GM21447 (cell line): Measurements from ENCODE around the gene C7.

Experiments
- ATAC-seq: cut with Tn5 transposase; IDR thresholded peaks from one replicate; pipeline ENCODE4 v1.9.1; 2021; ENCODE audit not compliant: unreplicated experiment

The C7 gene

GRCh38 chr5:40915341-40915926 lies 6.1 kb downstream of the C7 start:
- ATAC-seq: no peak

DNA sequence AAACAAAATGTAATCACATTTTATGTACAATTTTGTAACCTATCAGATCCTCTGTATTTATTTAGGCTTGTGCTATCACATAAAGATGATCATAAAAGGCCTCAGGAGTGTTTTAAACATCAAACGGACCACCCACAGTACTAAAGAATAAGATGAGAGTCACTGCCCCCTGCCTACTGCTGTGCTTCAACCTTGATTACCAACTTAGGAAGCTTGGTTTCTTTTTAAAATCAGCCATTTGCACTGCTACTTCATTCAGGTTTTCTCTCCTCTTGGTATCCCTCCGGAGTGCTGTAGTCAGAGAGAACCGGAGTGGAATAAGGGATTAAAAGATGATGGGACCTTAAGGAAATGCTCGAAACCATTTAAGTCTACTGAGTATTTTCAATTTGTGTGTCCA lies 6.9 kb downstream of the C7 start:
- ATAC-seq: no peak

DNA sequence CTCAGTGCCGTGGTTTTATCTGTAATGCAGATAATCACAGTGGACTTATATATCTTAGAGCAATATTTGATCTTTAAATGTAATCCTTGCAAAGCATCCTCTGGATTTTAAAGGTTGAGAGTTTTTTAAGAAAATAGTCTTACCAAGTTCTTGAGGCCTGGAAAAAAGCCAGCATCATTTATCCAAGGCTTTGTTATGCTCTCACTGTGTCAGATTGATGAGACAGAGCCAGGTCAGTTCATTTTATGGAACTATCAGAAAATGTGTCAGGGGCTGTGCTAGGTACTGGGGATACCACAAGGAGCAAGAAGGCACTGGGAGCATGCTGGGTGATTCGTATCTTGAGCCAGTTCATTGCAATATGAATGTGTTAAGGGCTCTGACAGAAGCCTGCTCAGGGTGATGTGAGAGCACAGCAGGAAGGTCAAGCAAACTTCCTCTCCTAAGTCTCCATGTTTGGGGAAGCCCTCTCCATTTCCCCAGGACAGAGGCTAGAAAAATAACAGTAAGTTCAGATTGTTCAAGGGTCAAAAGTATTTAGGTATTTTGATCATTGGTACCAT lies 19.7 kb downstream of the C7 start:
- no peak for ATAC-seq

- ATAC-seq: no peak
Measured at GRCh38 chr5:40932766-40933165, 23.5 kb downstream of the C7 start.

DNA sequence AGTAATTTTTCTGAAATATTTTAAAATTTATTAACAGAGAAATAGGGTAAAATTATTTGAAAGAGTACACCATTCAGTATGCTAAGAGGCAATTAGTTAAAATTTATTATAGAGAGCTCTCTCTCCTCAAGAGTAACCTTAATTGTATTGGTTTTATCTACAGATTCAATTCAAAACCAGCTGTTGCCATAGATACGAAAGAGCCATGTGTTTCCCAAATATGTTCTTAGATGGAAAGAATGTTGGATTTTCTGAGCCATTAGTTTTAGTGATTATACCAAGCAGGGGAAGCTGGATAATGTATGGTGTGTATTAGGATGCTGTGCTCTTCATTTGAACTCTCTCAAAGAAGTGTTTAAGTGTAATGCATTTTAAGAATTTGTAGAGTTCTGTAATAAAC lies 27.8 kb downstream of the C7 start:
- no peak for ATAC-seq

DNA sequence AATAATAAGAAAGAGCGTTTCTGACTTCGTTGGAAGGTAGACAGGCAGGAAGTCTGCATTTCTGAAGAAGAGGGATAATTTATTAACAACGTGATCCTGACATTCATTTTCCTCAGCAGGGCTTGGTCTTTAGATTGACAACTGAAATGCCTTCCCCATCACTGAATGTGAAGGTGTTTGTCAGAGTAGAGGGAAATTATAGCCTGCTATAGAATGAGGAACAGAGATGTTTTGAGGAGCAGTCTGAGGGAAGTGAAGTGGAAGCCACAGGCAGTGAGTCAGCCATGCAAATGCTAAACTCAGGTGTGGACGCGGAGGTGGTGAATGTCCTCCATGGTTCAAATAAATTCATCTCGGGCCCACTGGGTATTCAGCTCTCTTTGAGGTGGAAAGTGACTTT lies 30.5 kb downstream of the C7 start:
- ATAC-seq: no peak

DNA sequence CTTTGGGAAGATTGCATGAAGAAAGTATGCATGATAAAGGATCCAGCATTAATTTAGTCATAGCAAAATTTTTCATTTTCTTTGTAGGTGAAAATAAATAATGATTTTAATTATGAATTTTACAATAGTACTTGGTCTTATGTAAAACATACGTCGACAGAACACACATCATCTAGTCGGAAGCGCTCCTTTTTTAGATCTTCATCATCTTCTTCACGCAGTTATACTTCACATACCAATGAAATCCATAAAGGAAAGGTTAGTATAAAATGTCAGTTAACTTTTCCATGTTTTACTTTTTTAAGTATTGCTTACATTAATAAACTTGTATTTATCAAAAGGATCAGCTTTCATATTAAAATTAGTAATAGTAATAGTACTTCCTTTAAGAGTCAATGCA lies 35.8 kb downstream of the C7 start:
- ATAC-seq: no peak

GRCh38 chr5:40955313-40955712 lies 46.0 kb downstream of the C7 start:
- no peak for ATAC-seq

DNA sequence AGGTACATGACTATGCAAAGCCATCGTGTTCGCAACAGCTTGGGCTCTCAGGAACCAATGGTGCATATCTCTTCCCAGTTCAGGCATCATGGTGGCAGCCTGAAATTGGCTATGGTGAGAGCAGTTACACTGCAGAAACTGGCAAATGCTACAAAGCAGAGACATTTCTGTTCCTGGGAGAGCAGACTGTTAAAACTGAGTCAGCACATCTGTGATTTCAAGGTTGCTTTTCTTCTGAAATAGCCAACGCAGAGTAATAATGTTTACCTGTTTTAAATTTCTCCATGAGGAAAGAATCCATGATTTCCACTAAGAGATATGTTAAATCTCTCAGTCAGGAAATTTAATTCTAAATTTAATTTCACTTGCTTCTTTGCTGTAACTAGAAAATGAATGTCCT lies 47.8 kb downstream of the C7 start:
- no peak for ATAC-seq

DNA sequence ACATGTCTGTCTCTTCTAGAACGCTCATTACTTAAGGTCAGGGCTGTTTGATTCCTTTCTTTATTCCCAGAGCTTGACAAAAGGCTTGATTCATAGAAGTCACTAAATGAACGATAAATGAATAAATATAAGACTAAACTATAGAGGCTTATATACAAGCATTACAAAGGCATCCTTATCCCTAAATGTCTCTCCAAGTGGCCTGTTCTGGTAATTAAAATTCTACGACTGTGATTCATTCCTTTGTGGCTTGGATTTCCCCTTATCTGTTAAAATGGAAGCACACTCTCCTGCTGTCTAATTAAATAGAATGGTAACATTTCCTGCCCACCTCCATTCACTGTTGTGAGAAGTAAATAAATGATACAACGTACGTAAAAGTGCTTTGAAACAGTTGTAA lies 49.5 kb downstream of the C7 start:
- no peak for ATAC-seq

- no peak for ATAC-seq
Measured at GRCh38 chr5:40960037-40960436, 50.7 kb downstream of the C7 start.

DNA sequence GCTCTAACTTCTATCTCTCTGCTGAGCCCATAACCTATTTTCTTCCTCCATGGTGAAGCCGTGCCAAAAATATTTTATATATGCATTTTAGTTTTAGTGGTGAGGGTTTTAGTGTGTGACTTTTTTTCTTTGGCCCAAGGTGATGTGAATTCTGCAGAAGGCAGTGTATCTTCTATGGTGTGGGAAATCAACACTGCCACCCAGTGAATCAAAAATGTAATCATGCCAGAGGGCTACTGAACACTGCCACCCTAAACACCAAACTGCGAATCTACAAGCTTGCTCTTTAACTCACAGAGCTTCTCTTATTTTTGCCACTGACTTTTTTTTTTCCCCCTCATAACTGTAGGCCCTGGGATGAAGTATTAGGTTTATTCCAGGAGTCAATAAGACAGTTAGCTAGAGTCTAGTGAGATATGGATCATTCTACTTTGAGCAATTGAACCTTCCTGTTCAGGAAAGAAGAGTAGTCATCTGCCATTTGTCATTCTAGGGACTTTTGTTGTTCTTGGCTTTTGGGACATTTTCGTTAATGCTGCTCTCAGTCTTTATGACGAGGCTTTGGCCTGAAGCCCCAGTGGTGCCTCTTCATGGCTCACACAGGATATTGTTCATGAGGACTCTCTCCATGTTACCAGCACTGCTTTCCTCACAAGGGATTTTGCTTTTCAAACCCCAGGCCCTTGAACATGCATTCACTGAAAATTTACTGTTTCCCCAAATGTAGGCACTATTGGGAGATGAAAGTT lies 53.1 kb downstream of the C7 start:
- ATAC-seq: no peak

- ATAC-seq: no peak
Measured at GRCh38 chr5:40972434-40972833, 63.1 kb downstream of the C7 start.

DNA sequence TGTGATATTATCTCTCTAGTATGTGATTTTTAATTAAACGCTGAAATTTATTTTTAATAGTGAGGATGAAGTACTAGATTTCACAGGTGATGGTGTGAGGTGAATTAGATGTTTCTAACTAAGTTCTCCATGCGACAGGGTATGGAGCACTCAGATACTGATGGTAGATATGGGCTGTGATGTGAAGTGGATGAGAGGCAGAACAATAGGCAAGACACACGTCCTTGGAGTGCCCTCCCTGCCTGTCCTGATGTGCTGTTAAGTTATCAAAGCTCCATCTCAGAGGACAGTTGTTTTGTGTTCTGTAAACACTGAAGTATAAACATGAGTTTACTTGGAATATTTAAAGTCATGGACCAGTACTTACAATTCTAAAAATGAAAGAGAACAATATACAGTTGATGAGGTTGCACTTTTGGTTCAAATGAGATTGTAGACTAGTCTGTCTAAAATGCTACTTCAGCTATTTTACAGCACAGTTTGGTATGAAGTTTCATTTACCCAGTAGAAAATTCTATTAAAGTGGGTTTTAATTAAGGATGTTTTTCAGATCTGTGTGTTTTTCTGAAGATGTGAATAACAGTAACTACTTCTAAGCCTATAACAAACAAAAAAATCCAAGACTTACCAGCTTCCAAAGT lies 64.2 kb downstream of the C7 start:
- ATAC-seq: no peak

DNA sequence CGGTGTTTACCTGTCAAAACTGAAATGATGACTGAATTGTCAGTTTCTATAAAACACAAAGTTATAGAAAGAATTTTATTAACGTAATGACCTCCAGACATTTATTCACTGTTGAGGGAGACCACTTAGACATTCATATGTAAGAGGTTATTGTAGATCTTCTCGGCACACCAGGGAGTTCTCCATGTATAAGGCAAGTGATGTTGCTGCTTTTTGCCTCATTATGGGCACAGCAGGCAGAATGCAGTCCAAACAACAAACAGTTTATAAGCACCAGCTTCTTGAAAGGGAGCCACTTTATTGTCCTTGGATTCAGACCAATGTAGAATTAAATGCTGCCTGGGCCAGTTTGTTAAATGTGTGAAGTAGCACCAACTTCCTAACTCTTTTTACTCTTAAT lies 66.7 kb downstream of the C7 start:
- ATAC-seq: no peak

DNA sequence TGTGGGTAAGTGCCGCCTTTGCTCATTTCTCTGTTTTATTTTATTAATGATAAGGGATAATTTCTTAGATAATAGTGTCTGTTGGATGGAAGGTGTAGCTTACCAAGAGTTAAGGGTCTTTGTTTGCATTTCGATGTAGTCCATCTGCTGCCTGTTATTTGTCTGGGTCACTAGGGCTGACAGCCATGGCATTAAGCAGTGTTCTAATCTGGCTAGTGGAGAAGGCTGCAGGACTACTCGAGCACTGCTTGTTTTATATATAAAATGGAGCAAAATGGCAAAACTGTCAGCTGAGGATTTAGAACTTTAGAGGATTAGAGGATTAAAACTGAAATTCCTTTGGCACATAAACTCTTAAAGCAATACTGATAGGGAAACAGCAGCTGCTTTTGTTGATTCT lies 67.5 kb downstream of the C7 start:
- no peak for ATAC-seq

DNA sequence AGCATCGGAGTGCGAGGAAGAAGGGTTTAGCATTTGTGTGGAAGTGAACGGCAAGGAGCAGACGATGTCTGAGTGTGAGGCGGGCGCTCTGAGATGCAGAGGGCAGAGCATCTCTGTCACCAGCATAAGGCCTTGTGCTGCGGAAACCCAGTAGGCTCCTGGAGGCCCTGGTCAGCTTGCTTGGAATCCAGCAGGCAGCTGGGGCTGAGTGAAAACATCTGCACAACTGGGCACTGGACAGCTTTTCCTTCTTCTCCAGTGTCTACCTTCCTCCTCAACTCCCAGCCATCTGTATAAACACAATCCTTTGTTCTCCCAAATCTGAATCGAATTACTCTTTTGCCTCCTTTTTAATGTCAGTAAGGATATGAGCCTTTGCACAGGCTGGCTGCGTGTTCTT lies 72.1 kb downstream of the C7 start:
- ATAC-seq: no peak

GRCh38 chr5:40983781-40984180 lies 74.5 kb downstream of the C7 start:
- no peak for ATAC-seq

DNA sequence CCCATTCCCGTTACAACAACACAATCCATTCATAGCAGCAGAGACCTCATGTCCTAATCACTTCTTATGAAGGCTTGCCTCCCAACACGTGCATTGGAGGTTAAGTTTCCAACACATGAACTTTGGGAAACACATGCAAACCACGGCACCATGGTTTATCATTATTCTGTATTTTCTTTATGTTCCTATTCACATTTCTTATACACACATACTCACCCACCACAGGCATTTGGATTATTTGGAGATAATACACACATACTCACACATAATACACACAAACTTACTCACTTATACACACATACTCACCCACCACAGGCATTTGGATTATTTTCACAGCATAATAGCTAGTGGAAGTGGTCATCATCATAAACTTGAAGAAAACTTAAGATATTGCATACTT lies 75.6 kb downstream of the C7 start:
- no peak for ATAC-seq

GRCh38 chr5:40985501-40985900 lies 76.2 kb downstream of the C7 start:
- no peak for ATAC-seq

DNA sequence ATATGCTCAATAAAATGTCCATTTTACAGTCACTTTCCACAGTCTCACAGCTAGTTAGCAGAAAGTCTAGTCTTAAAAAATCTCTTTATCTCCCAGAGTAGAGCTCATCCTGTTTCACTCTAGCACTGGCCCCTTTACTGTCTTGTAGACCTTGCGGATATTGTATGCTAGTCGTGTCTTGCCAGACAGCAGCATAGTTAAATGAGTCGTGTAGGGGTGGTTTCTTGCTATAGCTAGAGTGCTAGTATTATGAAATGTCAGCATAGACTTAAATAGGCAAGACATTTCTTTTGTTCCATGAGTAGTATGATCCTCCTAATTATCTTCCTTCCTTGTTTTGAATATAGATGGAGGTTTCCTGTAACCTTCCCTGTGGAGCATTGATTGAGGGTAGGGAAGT lies 77.4 kb downstream of the C7 start:
- ATAC-seq: no peak

- no peak for ATAC-seq
Measured at GRCh38 chr5:40987349-40987748, 78.1 kb downstream of the C7 start.
